ENCODE data around the gene SLC28A3.
"Not testable (repeated sequence)": the region's sequence is repeated elsewhere in the genome, so short reads cannot be mapped to it uniquely, and the experiment has no call there.

Gene SLC28A3

GRCh38 chr9:84340535-84340934, at the start of gene SLC28A3:
Gene SLC28A3 (minus strand): TSS chr9:84340758. CDS start chr9:84340633, 125 bp downstream.
- DNase-seq (ENCODE audit: low read depth), result no peak

DNA sequence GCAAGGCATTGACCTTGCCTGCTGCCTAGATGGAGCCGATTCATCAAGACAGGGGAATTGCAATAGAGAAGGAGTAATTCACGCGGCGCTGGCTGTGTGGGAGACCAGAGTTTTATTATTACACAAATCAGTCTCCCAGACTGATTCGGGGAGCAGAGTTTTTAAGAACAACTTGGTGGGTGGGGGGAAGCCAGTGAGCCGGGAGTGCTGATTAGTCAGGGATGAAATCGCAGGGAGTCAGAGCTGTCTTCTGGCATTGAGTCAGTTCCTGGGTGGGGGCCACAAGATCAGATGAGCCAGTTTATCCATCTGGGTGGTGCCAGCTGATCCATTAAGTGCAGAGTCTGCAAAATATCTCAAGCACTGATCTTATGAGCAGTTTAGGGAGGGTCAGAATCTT, 49.7 kb upstream of the SLC28A3 start:
- peak; percentile 1 for DNase-seq (ENCODE audit: low read depth)

GRCh38 chr9:84387821-84388220, 47.3 kb upstream of the SLC28A3 start:
- no peak for DNase-seq (ENCODE audit: low read depth)

DNA sequence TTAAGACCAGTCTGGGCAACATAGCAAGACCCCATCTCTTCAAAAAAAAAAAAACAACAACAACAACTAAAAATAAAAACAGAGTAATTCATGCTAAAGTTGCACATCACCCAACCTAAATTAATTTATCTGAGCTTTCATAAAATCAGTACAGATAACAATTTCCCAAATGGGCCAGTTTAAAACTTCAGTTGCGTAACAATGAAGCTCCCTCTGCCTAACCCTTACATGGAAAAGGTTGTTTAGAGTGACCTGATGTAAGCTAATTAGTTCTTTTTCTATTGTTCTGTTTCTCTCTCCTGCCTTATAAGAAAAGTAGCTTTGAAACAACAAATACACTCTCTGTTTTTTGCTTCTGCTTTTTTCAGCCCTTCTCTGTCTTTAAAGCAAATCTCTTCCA, 46.2 kb upstream of the SLC28A3 start:
- DNase-seq (ENCODE audit: low read depth), result no peak

DNA sequence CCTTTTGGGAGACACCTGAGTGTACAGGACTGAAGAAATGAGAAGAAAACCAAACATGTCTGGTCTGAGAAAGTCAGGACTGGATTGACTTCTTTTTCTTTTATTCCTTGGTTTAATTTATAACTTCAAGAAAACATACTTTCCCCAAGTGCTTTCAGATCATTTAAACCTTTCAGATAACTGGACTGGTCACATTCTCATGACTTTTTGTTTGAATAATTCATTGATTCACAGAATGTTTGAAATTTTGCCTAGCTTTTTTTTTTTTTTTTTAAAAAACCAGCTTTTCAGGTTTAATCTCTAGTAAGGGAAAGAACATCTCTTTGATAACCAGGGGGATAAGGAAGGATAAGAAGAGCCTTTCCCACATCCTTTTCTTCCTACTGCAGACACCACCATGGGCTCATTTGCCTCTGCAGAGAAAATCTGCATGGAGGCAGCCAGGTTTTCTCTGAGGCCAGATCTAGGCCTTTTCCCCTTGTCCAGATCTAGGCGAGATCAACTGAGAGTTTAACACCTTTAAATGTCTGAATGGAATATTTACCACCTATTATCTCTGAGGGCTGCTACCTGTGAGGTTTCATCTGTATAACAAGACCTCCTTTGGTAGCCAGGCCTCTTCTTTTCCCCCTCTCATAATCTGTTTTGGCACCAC, 45.0 kb upstream of the SLC28A3 start:
- DNase-seq (ENCODE audit: low read depth), result no peak

DNA sequence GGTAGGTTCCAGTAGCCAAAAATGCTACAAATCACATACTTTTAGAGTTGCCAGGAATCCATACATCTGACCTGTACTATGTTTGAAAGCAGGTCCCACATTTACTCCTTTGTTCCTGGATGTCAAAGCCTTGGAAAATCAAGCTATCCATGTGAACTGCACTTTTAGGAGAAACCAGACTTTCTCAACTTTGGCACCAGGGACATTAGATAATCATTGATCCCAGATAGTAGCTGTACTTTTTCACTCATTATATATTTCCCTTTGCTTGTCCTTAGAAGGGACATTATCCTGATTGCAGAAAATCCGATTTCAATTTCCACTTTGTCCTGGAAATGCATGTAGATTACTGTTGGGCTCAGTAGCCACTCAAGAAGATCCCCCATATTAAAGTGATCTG, 44.1 kb upstream of the SLC28A3 start:
- DNase-seq (ENCODE audit: low read depth), result no peak

- DNase-seq (ENCODE audit: low read depth), result no peak
Measured at GRCh38 chr9:84383178-84383577, 42.6 kb upstream of the SLC28A3 start.

DNA sequence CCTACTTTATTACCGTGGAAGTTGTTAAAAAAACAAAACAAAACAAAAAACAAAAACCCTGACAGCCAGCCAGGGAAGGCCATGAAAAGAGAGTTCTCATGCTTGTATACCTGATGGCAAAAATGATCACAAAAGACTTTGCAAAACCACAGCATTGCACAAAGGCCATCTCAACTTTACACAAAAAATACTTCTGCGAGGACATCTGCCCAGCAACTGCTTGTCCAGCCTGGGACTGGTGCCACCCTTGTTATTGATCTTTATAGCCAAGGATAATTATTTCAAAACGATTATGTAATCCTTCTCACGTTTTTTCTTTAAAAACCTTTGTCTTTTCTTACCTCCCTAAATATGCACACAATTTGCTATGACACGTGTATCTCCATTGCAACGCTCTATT, 42.2 kb upstream of the SLC28A3 start:
- DNase-seq (ENCODE audit: low read depth), result no peak

DNA sequence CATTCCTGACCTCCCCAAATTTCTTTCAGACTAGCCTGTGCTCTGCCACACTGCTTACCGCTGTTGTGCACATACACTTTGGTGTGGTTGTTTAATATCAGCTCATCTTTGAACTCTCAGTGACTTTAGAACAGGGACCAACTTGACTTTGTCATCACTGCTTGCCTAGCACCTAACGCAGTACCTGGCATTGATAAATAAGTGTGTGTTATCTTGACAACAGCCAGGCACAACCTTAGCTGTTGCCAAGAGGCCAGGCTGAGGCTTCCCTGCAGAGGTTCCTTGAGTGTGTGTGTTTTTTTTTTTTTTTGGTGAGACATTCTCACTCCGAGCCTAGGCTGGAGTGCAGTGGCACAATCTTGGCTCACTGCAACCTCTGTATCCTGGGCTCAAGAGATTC, 41.0 kb upstream of the SLC28A3 start:
- DNase-seq (ENCODE audit: low read depth), result no peak

DNA sequence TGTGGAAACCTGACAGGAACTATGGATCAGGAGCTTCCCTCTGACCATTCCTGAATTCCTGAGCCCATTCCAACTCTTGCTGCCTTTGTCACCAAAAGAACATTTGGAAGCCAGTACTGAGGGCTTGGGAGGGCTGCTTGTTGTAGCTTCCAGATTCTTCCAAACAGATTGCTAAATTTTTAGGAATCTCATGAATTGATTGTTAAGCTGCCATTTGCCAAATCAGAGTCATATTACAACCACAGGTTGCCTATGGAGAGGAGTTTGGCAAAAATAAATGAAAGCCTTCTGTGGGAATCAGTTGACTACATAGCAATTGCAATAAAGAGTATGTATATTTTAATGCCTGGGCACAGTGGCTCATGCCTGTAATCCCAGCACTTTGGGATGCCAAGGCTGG, 39.2 kb upstream of the SLC28A3 start:
- DNase-seq (ENCODE audit: low read depth), result no peak

GRCh38 chr9:84375954-84376353, 35.4 kb upstream of the SLC28A3 start:
- DNase-seq (ENCODE audit: low read depth), result no peak

DNA sequence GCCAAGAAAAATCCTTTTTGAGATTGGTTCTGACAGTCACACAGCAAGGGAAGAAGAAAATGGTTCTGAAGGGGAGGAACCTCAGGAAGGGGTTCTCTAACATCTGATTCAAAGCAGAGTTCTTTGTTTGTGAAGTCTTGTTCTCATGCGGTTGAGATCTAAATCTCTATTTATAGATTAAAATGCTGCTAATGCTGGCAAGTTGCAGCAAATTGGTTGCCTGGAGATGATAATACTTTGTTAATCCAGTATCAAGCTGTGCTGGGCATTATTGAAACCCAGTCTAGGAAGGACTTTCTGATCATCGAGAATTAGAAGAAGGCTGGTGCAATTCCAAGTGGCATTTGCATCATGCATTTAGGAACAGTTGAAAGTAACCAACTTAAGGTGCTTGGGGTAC, 34.0 kb upstream of the SLC28A3 start:
- no peak for DNase-seq (ENCODE audit: low read depth)

DNA sequence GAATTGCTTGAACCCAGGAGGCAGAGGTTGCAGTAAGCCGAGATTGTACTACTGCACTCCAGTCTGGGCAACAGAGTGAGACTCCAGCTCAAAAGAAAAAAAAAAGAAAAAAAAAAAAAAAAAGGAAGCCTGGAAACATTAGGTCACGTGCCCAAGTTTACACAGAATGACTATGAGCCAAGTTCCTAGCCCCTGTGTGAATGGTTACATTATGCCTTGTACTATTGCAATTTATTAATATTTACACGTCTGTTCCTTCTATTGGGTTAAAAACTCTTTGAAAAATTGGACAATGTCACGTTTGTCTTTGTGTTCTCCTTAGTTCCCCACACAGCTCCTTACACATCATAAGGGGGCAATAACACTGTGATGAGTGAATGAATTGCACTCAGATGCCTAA, 33.5 kb upstream of the SLC28A3 start:
- no peak for DNase-seq (ENCODE audit: low read depth)

- DNase-seq (ENCODE audit: low read depth), result no peak
Measured at GRCh38 chr9:84371737-84372136, 31.2 kb upstream of the SLC28A3 start.

DNA sequence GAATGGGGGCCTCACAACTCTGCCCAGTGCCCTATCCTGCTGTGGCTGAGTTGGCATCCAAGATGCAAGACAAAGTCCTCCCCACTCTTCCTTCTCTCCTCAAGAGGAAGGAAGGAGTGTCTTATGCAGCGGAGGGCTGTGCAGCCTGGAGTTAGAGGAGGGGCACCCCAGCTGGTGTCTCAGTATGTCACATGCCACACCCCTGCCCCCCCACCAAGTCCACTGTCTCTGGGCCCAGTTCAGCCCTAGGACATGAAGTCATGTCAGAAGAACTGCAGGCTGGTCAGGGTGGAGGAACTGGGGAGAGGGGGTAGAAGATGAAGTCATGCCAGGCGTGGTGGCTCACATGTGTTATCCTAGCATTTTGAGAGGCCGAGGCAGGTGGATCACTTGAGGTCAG, 28.0 kb upstream of the SLC28A3 start:
- no peak for DNase-seq (ENCODE audit: low read depth)

DNA sequence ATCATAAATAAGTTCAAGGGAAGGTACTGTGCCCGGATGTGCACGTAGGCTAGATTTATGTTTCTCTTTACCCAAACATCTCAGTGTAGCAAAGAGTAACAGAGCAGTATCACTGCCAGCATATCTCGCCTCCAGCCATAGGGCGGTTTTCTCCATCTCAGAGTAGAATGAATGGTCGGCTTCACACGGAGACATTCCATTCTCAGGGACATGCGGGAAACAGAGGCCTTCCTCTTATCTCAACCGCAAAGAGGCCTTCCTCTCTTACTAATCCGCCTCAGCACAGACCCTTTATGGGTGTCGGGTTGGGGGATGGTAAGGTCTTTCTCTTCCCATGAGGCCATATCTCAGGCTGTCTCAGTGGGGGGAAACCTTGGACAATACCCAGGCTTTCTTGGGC, 27.2 kb upstream of the SLC28A3 start:
- DNase-seq (ENCODE audit: low read depth), result not testable (repeated sequence)

DNA sequence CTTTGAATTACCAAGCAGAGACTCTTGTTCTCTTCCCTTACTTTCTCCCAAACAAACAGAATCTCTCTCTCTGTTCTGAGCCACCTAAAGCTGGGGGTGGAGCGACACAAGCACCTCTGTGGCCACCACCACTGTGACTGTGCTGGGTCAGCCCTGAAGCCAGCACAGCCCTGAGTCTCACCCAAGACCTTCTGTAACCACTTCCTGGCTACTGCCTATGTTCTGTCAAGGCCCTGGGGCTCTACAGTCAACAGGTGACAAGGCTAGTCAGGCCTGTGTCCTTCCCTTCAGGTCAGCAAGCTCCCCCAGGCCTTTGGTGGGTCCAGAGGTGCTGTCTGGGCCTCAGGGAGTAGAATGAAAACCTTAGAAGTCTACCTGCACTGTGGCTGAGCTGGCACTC, 26.1 kb upstream of the SLC28A3 start:
- no peak for DNase-seq (ENCODE audit: low read depth)

- DNase-seq (ENCODE audit: low read depth), result not testable (repeated sequence)
Measured at GRCh38 chr9:84364894-84365490, 24.4 kb upstream of the SLC28A3 start.

DNA sequence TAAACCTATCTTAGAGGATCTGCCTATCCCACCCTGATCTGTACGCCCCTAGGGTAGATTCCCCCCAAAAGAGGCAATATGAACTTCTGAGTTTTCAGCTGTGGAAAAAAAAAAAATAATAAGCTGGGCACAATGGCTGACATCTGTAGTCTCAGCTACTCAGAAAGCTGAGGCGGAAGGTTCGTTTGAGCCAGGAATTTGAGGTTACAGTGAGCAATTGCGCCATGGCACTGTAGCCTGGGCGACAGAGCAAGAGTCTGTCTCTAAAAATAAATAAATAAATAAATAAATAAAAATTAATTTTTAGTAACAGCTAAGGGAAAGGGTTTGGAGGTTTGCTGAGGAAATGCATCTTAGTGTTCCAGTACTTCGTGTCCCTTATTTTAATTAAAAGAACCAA, 21.1 kb upstream of the SLC28A3 start:
- no peak for DNase-seq (ENCODE audit: low read depth)

GRCh38 chr9:84357275-84357674, 16.7 kb upstream of the SLC28A3 start:
- DNase-seq (ENCODE audit: low read depth), result no peak

DNA sequence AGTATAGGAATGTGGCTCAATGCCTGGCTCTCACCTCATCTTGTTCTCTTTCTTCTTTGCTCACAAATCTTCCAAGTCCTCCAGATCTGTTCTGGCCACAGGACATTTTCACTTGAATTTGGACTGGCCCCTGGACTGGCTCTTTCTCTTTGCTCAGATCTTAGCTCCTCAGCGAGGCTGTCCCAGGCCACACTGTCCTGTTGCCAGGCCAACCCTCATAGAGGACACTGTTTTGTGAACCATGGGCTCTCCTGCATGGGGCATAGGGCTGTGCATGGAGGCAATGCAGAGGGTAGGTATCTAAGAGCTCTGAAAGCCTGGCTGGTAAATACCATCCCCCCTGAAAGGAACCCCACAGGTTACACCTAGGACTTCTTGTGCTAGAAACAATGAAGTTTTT, 13.5 kb upstream of the SLC28A3 start:
- no peak for DNase-seq (ENCODE audit: low read depth)

DNA sequence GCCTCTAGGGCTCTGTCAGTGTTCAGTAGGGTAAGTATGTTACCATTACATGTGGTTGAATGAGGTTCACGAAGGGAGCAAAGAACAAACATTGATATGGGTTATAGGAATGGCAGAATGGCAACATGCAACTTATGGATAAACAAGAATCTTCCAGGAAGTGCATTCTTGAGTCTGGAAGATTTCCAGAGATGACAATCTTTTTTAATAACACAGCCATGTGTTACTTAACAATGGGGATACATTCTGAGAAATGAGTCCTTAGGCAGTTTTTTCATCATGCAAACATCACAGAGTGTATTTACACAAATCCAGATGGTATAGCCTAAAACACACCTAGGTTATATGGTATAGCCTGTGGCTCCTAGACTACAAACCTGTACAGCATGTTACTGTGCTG, 9.1 kb upstream of the SLC28A3 start:
- DNase-seq (ENCODE audit: low read depth), result no peak

GRCh38 chr9:84343111-84343521, 2.6 kb upstream of the SLC28A3 start:
- DNase-seq (ENCODE audit: low read depth), result no peak

- DNase-seq (ENCODE audit: low read depth), result no peak
Measured at GRCh38 chr9:84339962-84340361, 596 bp downstream of the SLC28A3 start.
